Coronary artery (tissue), 2 donors: ENCODE results near the gene MICAL3.

Source experiments
- DNase-seq: peaks from one replicate; pipeline ENCODE4 v3.0.0-alpha.2; 2017; ENCODE audit warnings: low spot score
- H3K27ac ChIP-seq, 2 donors: fragments of 200-600 bp; sonication (generic); one replicate each; pipeline ENCODE4 v1.5.1; 2016 to 2019
- H3K4me3 ChIP-seq: fragments of 200-600 bp; sonication (generic); 2 replicates; pipeline ENCODE4 v1.5.1; 2016; ENCODE audit warnings: mild to moderate bottlenecking, moderate library complexity
- CTCF ChIP-seq: fragments of 200-600 bp; sonication (generic); IDR thresholded peaks from one replicate; pipeline ENCODE4 v1.5.1; 2019; ENCODE audit warnings: antibody characterized with exemption

Gene MICAL3

GRCh38 chr22:17910561-17911311 is 113.6 kb downstream of the MICAL3 start:
- no peak for TF ChIP-seq CTCF
- peak; percentile 92 for DNase-seq
- H3K27ac ChIP-seq, result peak overlapping the region; percentile 74 to 79
- peak overlapping the region; percentile 17 for H3K4me3 ChIP-seq

- no peak overlapping the region for H3K27ac ChIP-seq
Observed at GRCh38 chr22:17907748-17908051, 116.7 kb downstream of the MICAL3 start.

DNA sequence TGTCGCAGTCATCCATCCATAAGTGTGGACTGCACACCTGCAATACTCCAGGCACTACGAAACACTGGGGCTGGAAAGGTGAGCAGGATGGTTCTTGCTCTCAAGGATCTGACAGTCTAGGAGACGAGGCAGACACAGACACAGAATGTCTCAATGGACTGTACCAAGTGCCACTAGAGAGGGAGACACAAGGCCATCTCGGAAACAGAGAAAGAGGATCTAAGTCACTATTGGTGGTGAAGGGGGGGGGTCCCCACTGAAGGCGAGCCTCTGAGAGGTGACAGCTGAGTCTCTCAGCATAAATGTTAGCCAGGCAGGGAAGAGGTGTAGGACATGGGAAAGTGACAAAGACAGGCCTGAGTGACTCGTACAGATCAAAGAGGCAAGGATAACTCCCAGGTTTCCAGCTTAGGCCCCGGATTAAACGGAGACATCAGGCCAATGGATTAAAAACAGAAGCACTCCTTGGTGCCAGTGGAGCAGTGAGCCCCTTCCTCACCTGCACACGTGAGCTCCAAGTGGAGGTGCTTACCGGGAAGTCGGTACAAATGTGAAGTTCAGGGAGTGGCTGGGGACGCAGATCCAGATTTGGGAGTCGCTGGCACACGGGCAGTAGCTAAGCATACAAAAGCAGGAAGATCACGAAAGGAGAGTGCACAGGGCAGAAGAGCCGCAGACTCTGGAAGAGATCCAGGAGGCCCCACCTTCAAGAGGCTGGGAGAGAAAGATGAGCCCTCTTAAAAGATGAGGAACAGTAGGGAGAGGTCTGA is 117.2 kb downstream of the MICAL3 start:
- no peak for DNase-seq
- no peak overlapping the region for H3K27ac ChIP-seq
- H3K4me3 ChIP-seq, result no peak overlapping the region
- no peak for TF ChIP-seq CTCF

More at GRCh38 chr22:17907748-17908051, 116.7 kb downstream of the MICAL3 start:
- no peak for DNase-seq
- no peak for TF ChIP-seq CTCF
- H3K4me3 ChIP-seq, result no peak overlapping the region

- TF ChIP-seq CTCF, result no peak
- no peak overlapping the region for H3K27ac ChIP-seq
- no peak for DNase-seq
- no peak overlapping the region for H3K4me3 ChIP-seq
Observed at GRCh38 chr22:17905445-17905844, 118.9 kb downstream of the MICAL3 start.

GRCh38 chr22:17903564-17904295 is 120.6 kb downstream of the MICAL3 start:
- Histone ChIP-seq H3K4me3 (no peak overlapping the region), H3K27ac (no peak overlapping the region)
- TF ChIP-seq CTCF, result no peak
- DNase-seq, result no peak

DNA sequence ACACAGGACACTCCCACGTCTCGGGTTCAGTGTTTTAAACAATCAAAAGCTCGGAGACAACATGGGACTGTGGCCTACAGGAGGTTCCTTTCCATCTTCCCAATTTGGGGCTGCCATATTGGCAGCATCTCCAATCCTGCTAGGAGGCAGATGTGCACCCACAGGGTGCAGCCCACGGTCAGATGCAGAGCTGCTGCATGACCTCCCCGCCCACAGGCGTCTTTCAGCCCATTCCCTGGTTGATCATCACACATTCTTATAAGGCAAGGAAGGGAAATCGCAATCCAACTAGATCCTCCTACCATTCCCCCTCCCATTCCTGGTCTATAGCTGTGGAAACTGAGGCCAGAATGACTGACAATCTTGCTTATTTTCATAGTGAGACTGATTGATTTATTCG is 121.4 kb downstream of the MICAL3 start:
- Histone ChIP-seq H3K4me3 (no peak overlapping the region), H3K27ac (no peak overlapping the region)
- DNase-seq, result no peak
- TF ChIP-seq CTCF, result no peak
